Measurements from ENCODE around the gene MLLT10. TPM values are rescaled to one million over a fixed set of nuclear protein-coding genes. Genes with fewer than 3 reads are reported as not detected.

Gene MLLT10
- total RNA-seq, 2 experiments from 2014 or later, result 46.0 to 47.1 TPM

DNA sequence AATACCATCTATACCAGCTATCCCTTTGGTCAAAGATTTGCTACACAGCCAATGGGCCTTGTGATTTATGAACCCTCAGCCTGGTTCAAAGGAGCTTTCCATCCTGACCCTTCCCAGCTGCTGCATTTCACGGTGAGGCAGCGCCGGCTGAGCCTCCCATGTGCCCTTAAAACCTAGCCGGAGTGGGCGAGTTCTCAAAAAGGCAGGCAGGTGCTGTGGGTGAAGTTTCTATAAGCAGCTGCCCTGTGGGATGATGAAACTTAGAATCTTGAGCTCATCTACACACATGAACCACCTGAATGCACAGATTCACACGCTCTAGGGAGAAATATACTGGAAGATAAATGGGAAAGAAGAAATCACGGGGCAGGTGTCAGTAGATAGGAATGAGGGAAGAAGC, 224.7 kb downstream of the MLLT10 start:
- POLR2A ChIA-PET, result no interaction called here
- CTCF ChIA-PET, result interaction anchor here (1.3 kb wide), 1 partner anchor 108 kb away, joined by 3 read pairs; no protein-coding TSS in a partner anchor
- no peaks in the 10 kb centered on the region for H3K9me3 Mint-ChIP-seq (ENCODE audit: insufficient read depth)
- H3K4me3 Mint-ChIP-seq, result no peak overlapping the region
- ATAC-seq (no peak), DNase-seq (no peak)
- no peaks in the 10 kb centered on the region for H3K27me3 Mint-ChIP-seq (ENCODE audit: low read depth)
- H3K4me1 Mint-ChIP-seq (ENCODE audit: low read depth), result peaks cover under 1% of the 10 kb centered on the region
- H3K36me3 Mint-ChIP-seq (ENCODE audit: low read depth), result peaks cover 1% of the 10 kb centered on the region
- no peak overlapping the region for H3K27ac Mint-ChIP-seq

DNA sequence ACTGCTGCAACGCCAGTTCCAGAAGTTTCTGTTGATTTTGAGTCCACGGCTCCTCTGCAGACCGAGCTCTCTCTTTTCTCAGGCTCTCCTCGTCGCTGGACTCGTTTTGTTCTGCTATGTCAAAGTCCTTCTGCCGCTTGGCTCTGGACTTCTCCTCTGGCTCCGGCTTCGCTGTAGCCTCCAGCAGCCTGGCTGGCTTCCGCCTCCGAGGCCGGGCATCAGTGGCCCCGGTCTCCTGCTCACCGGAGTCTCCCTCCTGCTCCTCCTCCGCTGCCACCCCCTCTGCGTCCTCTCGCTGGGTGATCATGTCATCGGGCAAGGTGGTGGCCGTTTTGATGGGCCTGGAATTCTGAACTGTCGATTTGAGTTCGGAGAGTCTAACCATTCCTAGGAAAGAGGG, 225.2 kb downstream of the MLLT10 start:
- ATAC-seq, result no peak
- no peak overlapping the region for H3K27ac Mint-ChIP-seq
- H3K9me3 Mint-ChIP-seq (ENCODE audit: insufficient read depth), result no peaks in the 10 kb centered on the region
- DNase-seq, result no peak
- peaks cover 5% of the 10 kb centered on the region for H3K36me3 Mint-ChIP-seq (ENCODE audit: low read depth)
- POLR2A ChIA-PET, result no interaction called here
- no peaks in the 10 kb centered on the region for H3K27me3 Mint-ChIP-seq (ENCODE audit: low read depth)
- CTCF ChIA-PET, result interaction anchor here (1.3 kb wide), 1 partner anchor 107 kb away, joined by 3 read pairs; no protein-coding TSS in a partner anchor
- H3K4me3 Mint-ChIP-seq, result no peak overlapping the region
- peaks cover 6% of the 10 kb centered on the region for H3K4me1 Mint-ChIP-seq (ENCODE audit: low read depth)

DNA sequence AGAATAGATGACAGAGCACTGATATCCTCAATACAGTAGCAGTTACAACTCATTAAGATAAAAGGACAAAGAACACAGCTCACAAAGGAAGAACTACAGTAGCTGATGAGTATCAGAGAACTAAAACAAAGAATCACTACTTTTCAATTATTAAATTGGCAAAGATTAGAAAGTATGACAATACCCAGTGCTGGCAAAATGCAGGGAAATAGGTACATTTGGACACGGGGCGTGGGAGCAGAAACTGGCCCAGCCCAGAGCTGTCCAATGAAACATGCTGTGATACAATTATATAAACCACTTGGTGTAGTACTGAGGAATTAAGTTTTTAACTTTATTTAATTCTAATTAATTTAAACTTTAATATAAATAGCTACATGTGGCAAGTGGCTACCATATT, 226.3 kb downstream of the MLLT10 start:
- Mint-ChIP-seq H3K27me3 (ENCODE audit: low read depth) (no peaks in the 10 kb centered on the region), H3K27ac (no peak overlapping the region), H3K36me3 (ENCODE audit: low read depth) (peaks cover 9% of the 10 kb centered on the region), H3K4me1 (ENCODE audit: low read depth) (peaks cover 14% of the 10 kb centered on the region), H3K4me3 (no peak overlapping the region), H3K9me3 (ENCODE audit: insufficient read depth) (no peaks in the 10 kb centered on the region)
- ATAC-seq (no peak), DNase-seq (no peak)
- CTCF ChIA-PET, result interaction anchor here (1.1 kb wide), 1 partner anchor 263 kb away, joined by 3 read pairs; no protein-coding TSS in a partner anchor
- POLR2A ChIA-PET, result no interaction called here

DNA sequence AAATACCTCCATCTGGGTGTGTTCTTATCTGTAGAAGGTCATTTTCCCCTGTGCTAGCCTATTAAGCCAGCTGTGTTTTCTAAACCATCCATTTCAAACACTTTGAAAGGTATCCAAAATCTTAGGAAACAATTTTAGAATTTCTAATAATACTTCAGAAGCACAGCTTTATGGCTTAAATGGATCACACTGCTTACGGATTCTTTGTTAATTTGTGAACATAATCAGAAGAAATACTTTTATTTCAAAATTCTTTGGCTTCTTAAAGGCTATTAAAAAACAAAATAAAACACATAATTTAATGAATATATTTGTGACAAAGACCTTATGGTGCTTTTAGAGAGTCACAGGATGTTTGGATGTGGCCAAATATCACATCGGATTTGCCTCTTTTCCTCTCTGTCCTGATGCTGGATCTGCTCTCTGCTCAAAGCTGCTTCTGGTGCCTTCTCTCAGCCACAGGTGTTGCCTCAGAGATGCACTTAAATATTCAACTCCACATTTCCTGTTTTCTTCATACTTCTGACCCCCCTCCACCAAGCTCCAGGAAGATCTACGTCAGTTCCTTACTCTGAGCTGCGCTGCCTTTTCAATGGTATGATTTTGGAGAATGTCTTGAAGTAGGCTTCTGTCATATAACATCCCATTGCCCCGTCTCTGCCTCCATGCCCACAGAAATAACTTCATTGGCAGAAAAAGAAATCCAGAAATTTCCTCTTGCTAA, 230.6 kb downstream of the MLLT10 start:
- POLR2A ChIA-PET, result no interaction called here
- peaks cover 10% of the 10 kb centered on the region for H3K36me3 Mint-ChIP-seq (ENCODE audit: low read depth)
- ATAC-seq (peak; percentile 49), DNase-seq (peak; percentile 37)
- H3K9me3 Mint-ChIP-seq (ENCODE audit: insufficient read depth), result no peaks in the 10 kb centered on the region
- CTCF ChIA-PET, result no interaction called here
- peak overlapping the region; percentile 76 for H3K27ac Mint-ChIP-seq
- H3K27me3 Mint-ChIP-seq (ENCODE audit: low read depth), result no peaks in the 10 kb centered on the region
- peaks cover 15% of the 10 kb centered on the region for H3K4me1 Mint-ChIP-seq (ENCODE audit: low read depth)
- peak overlapping the region; percentile 25 for H3K4me3 Mint-ChIP-seq

DNA sequence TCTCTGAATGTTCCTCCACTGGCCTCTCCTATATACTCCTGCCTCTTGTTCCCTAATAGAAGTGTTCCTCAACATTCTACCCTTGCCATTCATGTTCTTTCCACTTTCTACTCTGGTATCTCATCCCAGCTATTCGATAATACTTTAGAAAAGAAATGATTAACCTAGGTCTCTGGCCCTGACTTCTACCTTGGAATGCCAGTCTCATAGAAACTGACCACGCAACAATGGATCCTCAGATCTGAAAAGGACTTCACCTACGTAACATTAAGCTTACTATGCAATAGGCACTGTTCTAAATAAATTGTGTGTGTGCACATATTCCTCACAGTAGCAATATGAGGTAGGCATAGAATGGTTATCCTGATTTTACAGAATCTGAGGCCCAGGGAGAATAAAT, 235.0 kb downstream of the MLLT10 start:
- H3K9me3 Mint-ChIP-seq (ENCODE audit: insufficient read depth), result no peaks in the 10 kb centered on the region
- H3K27ac Mint-ChIP-seq, result no peak overlapping the region
- H3K4me3 Mint-ChIP-seq, result no peak overlapping the region
- H3K4me1 Mint-ChIP-seq (ENCODE audit: low read depth), result peaks cover 16% of the 10 kb centered on the region
- DNase-seq (no peak), ATAC-seq (no peak)
- peaks cover 13% of the 10 kb centered on the region for H3K36me3 Mint-ChIP-seq (ENCODE audit: low read depth)
- CTCF ChIA-PET, result interaction anchor here (0.9 kb wide), 1 partner anchor 37 kb away, joined by 5 read pairs; no protein-coding TSS in a partner anchor
- no peaks in the 10 kb centered on the region for H3K27me3 Mint-ChIP-seq (ENCODE audit: low read depth)
- POLR2A ChIA-PET, result interaction anchor here (1.2 kb wide), 1 partner anchor 19 kb away, joined by 3 read pairs; no protein-coding TSS in a partner anchor

DNA sequence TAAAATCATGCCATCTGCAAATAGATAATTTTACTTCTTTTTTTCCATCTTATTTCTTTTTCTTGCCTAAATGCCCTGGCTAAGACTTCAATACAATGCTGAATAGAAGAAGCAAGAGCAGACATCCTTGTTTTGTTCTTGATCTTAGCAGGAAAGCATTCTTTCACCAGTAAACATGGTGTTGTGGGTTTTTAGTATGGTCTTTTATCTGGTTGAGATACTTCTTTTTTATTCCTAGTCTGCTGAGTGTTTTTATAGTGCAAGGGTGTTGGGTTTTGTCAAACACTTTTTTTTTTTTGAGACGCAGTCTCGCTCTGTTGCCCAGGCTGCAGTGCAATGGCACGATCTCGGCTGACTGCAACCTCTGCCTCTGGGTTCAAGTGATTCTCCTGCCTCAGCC, 237.2 kb downstream of the MLLT10 start:
- no peak for ATAC-seq
- Mint-ChIP-seq H3K27me3 (ENCODE audit: low read depth) (no peaks in the 10 kb centered on the region), H3K27ac (no peak overlapping the region), H3K36me3 (ENCODE audit: low read depth) (peaks cover 7% of the 10 kb centered on the region), H3K9me3 (ENCODE audit: insufficient read depth) (no peaks in the 10 kb centered on the region), H3K4me1 (ENCODE audit: low read depth) (peaks cover 5% of the 10 kb centered on the region), H3K4me3 (no peak overlapping the region)
- no peak for DNase-seq
- POLR2A ChIA-PET, result no interaction called here
- CTCF ChIA-PET, result no interaction called here

DNA sequence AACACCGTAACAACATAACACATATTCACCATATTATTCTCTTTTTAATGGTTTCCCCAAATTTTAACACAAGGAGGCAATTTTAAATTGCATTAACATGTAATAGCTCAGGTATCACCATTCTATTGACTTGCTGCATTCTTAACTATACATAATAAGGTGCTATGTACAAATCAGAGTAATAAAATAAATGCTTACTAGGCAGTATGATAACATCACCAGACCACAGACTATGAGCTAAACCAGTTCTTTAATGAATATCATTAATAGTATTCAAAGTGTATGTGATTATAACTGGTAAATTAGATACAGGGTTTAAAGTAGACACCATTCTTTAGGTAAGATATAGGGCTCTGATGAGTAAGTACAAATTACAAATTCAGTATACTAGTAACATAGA, 242.9 kb downstream of the MLLT10 start:
- Mint-ChIP-seq H3K27me3 (ENCODE audit: low read depth) (no peaks in the 10 kb centered on the region), H3K27ac (no peak overlapping the region), H3K9me3 (ENCODE audit: insufficient read depth) (peaks cover 3% of the 10 kb centered on the region), H3K4me1 (ENCODE audit: low read depth) (peaks cover 6% of the 10 kb centered on the region), H3K4me3 (no peak overlapping the region), H3K36me3 (ENCODE audit: low read depth) (peaks cover 21% of the 10 kb centered on the region)
- ChIA-PET CTCF (no interaction called here), POLR2A (no interaction called here)
- ATAC-seq (no peak), DNase-seq (no peak)

DNA sequence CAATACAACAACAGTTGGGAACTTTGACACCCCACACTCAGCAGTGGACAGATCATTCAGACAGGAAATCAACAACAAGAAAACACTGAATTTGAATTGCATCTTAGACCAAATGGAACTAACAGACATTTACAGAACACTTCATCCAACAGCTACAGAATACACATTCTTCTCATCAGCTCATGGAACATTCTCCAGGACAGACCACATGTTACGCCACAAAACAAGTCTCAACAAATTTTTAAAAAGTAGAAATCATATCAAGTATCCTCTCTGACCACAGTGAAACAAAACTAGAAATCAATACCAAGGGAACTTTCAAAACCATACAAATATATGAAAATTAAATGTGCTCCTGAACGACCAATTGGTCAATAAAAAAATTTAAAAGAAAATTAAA, 257.2 kb downstream of the MLLT10 start:
- ATAC-seq (no peak), DNase-seq (no peak)
- no peak overlapping the region for H3K27ac Mint-ChIP-seq
- no peaks in the 10 kb centered on the region for H3K27me3 Mint-ChIP-seq (ENCODE audit: low read depth)
- POLR2A ChIA-PET, result no interaction called here
- H3K4me3 Mint-ChIP-seq, result no peak overlapping the region
- CTCF ChIA-PET, result no interaction called here
- peaks cover 15% of the 10 kb centered on the region for H3K4me1 Mint-ChIP-seq (ENCODE audit: low read depth)
- H3K36me3 Mint-ChIP-seq (ENCODE audit: low read depth), result peaks cover 46% of the 10 kb centered on the region
- peaks cover 24% of the 10 kb centered on the region for H3K9me3 Mint-ChIP-seq (ENCODE audit: insufficient read depth)

Small RNA genes lying within 50 kb of the gene (microRNA-seq; reads per million reads assigned to microRNA genes)
- gene MIR1915, result not detected

Other genes with a start within 250 kb of the MLLT10 start
- gene SKIDA1, start 8.6 kb upstream of the MLLT10 start, total RNA-seq, result under 1 TPM; 0.10 to 0.11 TPM